ENCODE measurements around the gene LRRC1.
"Not testable (repeated sequence)": the region's sequence is repeated elsewhere in the genome, so short reads cannot be mapped to it uniquely, and the experiment has no call there.

Gene LRRC1

DNA sequence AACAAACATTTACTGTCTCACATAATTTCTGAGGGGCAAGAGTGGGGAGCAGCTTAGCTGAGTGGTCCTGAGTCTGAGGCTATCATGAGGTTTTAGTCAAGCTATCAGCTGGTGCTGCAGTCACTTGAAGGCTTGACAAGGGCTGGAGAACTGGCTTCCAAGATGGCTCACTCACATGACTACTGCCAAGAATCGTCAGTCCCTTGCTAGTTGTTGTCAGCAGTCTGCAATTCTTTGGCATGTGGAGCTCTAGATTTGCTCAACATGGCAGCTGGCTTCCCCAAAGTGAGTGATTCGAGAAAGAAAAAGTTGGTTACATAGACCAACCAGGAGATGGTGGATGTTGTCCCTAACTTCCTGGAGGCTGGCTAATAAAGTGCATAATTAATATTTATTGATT, 2.8 kb upstream of the LRRC1 start:
- no peak for FAIRE-seq
- no peak for DNase-seq (ENCODE audit: low spot score)

DNA sequence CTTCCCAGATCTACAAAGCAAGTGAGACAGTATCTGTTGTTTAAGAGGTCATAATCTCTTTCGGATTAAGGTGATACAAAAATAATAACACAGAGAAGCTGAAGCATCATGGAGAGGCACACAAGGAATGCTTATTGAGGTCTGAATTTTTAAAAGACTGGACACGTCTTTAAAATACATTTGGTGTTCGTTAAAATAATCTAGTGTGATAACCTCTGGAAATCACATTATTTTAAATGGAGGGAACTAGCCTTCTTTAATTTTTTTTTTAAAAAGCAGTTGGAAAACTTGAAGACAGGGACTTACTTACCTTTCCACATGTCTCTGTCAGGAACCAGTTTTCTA, 1.9 kb upstream of the LRRC1 start:
- FAIRE-seq: no peak

DNA sequence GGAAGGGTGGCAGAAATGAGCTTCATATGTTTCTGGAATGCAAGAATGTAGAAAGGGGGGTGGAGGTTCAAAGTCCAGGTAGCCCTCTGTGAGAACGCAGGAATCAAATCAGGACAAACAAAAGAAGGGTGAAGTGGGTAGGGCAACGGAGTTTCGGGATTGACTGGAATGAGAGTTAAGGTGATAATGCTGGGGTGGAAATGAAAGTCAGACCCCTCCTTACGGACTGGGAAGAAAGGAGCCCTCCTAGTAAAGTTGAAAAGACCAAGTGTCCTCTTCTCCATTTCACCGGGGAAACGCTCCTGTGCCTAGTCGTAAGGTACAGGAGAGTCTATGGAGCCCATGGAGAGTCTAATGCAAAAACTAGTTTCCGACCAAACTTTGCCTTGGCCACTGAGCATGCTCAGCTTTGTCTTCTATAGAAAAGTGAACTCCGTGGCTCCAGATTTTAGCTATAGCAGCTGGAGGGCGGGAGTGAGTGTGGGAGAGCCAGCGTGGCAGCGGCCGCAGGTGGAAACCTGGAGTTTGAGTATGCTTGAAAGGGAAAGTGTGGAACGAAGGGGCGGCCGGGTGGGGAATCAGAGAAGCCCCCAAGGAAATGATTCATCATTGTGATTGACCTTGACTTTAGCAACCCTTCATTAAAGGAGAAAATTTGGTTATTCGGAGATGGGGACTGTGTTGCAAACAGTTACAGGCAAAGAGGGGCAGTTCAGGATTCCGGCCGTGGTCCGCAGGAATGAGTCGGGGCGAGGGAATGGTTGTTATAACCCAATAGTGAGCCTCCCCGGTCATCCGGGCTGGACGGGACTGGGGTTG, 1.3 kb upstream of the LRRC1 start:
- DNase-seq (ENCODE audit: low spot score) (peak; percentile 17), FAIRE-seq (no peak)

More for the DNA sequence above, 1.9 kb upstream of the LRRC1 start:
- no peak for DNase-seq (ENCODE audit: low spot score)

DNA sequence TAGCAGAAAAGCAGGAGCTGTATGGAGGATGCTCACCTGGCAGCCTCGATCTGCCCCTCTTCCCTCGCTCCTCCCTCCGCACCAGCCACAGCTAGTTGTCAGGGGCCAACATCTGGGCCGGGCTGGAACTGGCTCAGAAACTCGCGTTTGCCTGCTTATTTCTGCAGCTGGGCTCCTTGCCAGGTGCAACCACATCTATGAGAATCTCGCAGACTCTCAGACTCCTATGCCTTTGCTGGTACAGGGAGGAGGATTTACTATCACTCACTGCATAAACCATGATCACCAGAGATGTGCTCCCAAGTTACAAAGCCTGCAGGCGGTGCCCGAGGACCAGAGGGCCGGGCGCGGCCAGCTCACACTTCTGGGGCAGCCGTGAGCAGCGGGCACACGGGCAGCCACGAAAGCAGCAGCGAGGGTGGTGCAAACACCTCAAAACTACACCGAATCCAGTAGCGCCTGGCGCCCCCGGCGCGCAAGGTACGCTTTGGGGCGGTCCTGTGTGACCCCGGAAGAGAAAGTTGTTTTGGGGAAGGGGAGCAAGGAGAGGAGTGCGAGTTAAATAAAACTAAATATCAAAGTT, 577 bp upstream of the LRRC1 start:
- DNase-seq (ENCODE audit: low spot score): peak; percentile 63
- FAIRE-seq: no peak

DNA sequence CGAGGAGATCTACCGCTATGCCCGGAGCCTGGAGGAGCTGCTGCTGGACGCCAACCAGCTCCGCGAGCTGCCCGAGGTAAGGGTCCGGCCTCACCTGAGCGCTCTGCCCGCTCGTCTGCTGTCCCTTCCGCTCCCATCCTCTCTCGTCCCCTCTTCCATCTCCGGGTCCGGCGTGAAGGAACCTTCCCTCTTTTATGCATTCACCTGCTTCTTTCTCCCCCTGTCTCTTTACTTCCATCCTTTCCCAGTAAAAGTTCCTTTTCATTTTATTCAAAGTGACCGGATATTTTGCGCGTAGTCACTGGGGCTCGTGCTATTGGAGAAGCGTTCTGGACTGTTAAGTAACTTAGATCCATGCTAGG, 516 bp downstream of the LRRC1 start:
- FAIRE-seq (no peak), DNase-seq (ENCODE audit: low spot score) (no peak)

DNA sequence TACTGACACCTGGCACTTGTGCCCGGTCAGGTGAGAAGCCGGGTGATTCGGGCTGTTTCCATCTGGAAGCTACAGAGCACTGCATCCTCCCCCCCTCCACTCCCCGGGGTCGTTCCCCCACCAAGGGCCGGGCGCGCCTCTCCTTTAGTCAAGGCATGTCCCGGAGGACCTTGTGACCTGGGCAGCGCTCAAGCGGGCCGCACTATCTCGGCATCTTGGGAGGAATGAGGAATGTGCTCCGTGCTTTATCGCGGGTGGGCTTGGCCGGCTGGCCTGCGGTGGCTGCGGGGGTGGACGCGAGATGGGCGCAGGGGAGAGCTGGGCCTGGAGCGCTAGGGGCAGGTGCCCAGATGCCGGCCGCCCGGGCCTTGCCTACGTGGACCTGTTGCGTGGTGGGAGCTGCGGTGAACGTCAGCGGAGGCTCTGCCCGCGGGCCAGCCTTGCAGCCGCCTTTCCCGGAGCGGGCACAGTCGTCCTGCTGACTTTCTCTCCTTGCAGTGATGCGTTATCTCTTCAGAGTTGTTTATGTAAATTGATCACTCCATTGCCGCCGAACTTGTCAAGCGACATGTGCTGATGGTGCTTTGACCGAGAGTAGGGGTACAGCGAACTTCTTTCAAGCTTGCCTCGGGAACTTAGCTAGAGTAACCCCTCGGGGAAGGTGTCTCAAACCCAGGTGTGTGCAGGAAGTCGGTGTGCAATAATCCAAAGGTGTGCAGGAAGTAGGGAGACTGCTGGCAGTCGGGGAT, 1.1 kb downstream of the LRRC1 start:
- FAIRE-seq (no peak), DNase-seq (ENCODE audit: low spot score) (no peak)

DNA sequence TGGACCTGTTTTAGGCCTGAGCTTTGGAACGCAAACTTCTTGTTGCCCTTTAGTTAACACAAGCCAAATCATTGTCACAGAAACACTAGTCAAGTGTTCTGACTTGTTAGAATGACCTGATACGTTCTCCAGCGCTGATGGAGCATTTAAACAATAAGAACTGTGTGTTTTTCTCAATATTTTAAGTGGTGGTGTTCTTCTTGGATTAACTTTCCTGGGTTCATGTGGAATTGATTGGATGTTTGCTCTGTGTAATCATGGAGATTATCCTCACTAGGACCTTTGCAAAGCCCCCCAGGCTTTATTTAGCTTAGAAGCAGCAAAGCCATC, 1.6 kb downstream of the LRRC1 start:
- DNase-seq (ENCODE audit: low spot score) (no peak), FAIRE-seq (no peak)

DNA sequence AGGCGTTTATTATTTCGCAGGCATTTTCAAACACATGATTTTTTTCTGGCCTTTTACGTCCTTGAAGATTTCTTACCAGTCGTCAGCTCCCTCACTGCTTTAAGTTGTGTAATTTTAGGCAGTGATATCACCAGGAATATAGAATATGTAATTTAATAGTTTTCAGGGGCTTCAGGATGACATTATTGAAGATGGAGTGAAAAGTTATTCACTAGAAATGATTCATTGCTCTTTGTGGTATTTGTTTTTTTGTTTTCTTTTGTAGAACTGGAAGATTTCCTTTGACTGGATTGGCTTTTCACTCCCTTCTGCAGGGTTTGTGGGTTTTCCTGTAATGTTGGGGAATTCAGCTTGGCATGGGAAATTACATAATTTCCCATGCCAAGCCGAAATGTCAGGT, 2.0 kb downstream of the LRRC1 start:
- FAIRE-seq: no peak

DNA sequence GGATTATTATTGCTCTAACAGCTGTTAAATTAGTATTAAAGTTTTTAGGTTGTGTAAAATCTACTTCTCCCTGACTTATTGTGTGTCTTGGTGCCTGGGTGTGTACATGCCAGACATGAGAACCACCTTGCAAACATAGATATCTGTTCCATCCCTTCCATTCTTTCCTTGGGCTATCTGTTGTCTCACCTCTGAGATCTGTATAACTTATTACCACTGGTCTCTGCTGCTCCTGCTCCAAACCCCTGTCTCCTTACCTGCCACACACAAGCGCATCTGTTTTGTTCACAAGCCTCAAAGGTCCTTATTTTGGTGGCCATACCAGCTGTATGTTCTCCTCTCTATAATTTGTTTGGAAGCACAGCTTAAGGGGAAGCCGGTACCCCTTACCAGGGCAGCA, 2.5 kb downstream of the LRRC1 start:
- FAIRE-seq: no peak
- no peak for DNase-seq (ENCODE audit: low spot score)

More for the DNA sequence above, 2.0 kb downstream of the LRRC1 start:
- DNase-seq (ENCODE audit: low spot score): no peak

DNA sequence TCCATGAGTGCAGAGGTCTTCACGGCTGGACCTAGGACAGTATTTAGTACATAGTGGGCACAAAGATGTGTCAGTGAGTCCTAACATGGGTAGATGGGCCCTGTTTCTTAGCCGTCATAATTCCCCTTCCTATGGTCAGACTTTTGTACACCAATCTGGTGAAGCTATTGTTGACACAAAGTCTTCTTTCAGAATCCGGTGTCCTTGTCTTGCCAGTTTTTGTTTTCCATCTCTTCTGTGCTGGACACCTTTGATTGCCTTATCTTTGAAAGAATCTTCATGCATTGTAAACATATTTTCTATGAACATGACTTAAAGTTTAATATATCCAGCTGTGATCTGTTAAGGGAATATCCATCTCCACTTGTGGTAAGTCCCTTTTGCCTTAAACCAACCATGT, 4.5 kb downstream of the LRRC1 start:
- FAIRE-seq (no peak), DNase-seq (ENCODE audit: low spot score) (no peak)

DNA sequence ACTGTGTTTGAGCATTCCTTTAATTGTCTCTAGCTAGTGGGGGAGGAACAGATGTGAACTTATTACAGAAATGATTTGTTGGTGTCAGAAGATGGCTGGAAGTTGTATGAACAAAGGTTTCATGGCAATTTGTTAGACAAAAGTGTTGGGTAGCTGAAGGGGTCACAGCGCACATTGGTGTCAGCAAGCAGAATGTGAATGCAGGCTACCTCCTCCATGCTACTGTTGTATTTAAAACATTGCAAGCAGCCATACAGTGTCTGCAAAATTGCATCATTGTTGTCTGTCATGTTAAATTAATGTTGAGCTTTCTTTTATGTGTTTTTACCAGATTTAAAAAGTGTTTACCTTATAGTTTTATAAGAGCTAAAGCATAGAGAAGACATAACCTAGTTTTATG, 6.2 kb downstream of the LRRC1 start:
- no peak for DNase-seq (ENCODE audit: low spot score)
- FAIRE-seq: no peak

DNA sequence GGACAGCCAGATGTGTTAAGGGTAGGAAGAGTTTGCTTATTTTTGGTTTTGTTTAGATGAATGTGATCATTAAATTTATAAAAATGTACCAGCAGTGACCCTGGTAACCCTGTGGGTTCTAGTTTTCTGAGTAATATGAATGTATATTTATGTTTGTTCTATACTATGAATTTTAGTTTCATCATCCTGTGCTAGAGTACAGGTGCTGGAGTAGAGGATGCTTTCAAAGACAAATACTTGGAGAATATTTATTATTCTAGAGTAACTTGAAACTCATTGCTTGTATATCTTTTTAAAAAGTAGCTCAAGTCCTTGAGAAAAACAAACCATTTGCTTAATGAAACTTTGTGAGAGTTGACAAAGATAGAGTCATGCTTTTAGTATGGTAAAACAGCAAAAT, 7.8 kb downstream of the LRRC1 start:
- no peak for FAIRE-seq

DNA sequence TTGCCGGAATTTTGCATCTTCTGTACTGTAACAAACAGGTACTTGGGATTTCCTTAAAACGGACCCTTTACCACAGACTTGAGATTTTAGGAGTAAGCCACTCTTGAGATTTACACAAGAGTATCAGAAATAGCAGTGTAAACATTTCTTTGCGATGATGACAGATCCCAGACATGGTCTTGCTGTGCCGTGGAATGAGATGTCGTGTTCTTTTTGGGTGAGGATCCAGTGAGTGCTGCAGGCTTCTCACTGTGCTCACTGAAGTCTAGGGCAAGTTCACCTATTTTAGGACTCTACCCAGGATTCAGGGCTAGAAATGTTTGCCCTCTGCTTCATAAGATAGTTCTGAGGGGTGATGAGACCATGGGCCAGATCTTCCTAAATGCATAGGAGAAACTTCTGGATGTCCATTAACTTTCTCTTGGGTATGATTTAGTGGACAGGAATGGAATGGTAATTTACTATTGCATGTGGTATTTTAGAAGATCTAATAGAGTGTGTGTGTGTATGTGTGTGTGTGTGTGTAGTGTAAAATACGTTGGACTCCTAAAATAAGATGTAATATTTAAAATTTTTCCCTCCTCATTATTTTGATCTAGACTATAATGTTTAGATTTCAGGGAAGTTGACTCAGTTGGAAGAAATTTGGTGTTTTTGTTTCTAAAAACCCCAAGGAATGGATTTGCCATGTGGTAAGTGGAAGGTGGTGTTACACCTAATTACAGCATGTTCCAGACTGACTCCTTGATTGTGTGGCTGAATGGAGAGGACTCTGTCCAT, 8.5 kb downstream of the LRRC1 start:
- DNase-seq (ENCODE audit: low spot score) (no peak), FAIRE-seq (no peak)

More for the DNA sequence above, 7.8 kb downstream of the LRRC1 start:
- DNase-seq (ENCODE audit: low spot score): no peak

DNA sequence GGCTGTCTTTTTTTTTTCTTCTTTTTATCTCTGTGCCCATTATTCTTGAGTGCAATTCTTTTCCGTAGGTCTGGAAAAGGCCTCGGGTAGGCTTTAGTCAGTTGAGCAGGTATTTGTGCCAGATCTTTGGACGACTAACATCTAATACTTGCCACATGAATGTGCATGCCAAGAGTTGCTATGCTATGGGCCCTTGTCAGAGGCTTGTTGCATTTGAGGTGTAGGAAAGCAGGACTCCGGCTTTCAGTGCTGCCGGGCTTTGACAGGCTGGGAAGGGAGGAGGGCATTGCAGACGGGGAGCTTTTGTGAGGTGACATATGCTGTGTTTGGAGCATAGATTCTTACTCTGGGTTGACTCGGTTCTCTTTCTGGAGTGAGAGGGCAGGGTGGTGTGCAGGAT, 10.2 kb downstream of the LRRC1 start:
- DNase-seq (ENCODE audit: low spot score) (no peak), FAIRE-seq (no peak)

DNA sequence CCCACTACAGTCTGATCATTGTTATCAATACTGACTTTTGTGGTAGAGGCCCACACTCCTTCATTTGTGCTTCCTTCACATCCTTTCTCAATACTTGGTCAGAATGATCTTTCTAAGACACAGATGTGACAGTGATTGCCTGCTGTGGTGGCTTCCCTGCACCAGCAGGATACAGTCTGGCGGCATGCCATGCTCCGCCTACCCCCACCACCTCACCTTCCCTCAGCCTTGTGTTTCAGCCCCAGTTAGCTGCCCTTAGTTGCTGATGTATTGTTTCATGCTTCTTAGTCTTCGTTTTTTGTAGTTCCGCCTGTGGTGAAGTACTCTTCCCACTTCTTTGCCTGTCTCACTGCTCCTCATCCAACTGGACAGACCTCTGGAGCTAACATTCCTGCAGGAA, 10.9 kb downstream of the LRRC1 start:
- DNase-seq (ENCODE audit: low spot score): no peak

DNA sequence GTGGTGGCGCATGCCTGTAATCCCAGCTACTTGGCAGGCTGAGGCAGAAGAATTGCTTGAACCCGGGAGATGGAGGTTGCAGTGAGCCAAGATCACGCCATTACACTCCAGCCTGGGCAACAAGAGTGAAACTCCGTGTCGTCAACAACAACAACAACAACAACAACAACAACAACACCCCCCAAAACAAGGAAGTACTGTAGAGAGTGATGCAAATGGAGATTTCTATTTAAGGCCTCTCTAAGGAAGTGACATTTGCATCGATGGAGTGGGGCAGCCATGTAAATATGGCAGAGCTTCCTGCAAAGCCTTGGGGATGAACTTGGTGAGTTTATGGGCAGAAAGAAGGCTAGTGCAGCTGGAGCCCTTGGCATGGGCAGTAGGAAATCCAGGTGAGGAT, 12.8 kb downstream of the LRRC1 start:
- not testable (repeated sequence) for DNase-seq (ENCODE audit: low spot score); FAIRE-seq

More for the DNA sequence above, 10.9 kb downstream of the LRRC1 start:
- FAIRE-seq: no peak

DNA sequence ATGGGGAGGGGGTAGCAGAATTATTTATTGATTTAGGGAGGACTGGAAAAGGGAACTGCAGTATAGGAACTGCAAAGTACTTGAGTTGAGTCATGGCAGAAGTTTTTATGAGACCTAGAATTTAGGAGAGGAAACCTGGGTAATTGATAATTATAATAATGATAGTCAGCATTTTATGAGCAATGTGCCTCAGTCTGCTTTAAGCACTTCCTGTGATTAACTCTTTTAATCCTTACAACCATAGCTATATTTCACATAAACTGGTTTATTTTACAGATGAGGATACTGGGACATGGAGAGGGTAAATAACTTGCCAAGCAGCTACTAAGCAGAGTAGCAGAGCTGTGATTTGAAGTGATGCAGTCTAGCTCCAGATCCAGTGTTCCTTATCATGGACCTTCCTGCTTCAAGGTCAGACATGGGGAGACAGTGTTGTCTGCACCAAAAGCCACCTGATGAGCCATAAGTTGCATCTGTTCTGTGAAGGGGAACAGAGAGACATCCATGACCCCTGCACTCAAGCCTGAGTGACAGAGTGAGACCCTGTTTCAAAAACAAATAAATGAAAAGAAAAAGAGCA, 13.6 kb downstream of the LRRC1 start:
- FAIRE-seq: no peak
- DNase-seq (ENCODE audit: low spot score): no peak

DNA sequence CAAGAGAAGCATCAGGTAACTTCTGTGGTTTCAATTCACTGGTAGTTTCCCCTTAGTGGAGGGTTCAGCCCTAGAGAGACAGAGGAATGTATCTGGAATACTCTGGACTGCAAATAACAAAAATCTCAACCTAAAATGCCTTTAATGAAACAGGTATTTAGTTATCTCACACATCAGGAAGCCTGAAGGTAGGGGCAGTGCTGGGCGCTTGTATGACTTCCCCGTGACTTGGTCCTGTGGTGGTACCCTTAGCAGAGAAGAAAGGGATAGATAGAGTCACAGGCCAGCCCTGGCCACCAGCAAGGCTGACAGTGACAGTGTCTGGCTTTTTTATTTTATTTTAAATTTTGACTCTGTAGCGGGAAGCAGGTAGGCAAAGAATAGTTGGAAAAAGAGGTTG, 14.9 kb downstream of the LRRC1 start:
- FAIRE-seq: no peak

DNA sequence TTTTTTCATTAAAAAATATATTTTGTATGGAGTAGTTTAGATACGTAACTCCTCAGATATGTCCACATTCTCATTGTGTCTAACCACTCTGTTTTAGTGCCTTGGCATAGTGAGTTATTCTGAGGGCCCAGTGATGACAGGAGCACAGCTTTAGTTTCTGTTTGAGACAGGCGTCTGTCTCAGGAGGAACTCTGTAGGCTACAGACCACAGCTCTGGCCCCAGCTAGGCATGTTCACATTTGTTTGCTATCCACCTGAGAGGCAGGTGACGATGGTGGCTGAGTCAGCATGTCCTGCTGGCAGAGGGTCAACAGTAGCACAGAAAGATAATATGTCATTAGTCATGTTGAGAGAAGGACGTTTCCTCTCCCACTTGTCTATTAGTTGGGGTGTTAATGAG, 16.3 kb downstream of the LRRC1 start:
- peak; percentile 50 for DNase-seq (ENCODE audit: low spot score)
- FAIRE-seq: no peak

More for the DNA sequence above, 14.9 kb downstream of the LRRC1 start:
- DNase-seq (ENCODE audit: low spot score): no peak

DNA sequence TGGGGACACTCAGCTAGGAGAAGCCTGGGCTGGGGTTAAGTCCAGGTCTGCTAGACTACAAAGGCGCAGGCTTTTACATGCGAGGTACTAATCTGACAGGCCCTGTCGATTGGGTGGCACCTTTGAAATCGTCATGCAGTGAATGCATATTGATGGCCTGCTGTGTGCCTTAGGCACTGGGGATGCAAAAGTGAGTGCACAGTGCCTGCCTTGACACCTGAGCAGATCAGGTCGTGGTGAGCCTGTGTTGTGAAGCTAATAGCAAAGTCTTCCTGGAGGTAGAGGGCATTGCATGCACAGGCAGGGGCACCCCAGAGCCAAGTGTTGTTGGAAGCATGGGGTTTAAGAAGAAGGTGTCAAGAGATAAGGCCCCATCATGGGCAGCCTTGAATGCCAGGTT, 16.9 kb downstream of the LRRC1 start:
- FAIRE-seq: no peak

DNA sequence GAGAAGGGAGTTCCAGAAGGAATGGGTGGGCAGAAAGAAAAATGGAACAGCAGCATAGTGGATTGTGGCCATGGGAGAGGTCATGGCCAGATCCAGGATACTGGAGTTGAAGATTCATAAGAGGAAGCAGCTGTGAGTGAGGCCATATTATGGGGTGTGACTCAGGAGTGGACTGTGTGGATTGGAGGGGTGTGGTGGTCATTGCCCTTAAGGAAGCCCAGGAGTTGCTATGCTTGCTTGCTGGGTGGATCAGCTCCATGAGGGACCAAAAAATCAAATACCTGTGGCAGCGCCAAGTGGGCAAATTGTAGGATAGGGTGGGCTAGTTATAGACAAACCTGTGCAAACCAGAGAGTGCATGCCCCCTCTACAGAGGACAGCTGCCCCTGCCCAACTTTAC, 18.3 kb downstream of the LRRC1 start:
- DNase-seq (ENCODE audit: low spot score) (no peak), FAIRE-seq (no peak)

More for the DNA sequence above, 16.9 kb downstream of the LRRC1 start:
- DNase-seq (ENCODE audit: low spot score): no peak

DNA sequence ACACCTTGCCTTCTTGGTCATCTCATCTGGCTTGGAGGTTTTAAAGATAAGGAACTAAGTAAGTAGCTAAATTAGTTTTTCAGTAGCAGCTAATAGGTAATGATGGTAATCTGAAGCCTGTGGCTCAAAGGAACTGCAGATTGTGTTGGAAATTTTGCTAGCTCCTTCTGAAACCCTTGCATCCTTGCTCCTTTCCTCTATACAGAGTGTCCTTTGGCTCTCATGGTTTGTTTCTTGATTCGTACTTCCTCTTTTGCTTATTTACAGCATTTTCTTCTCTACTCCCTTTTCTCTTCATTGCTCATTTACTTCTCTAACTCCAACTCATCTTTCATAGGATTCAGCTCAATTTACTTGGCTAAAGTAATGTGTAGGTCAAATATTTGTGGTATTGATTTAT, 19.0 kb downstream of the LRRC1 start:
- FAIRE-seq (no peak), DNase-seq (ENCODE audit: low spot score) (no peak)
